Activated naive CD4-positive, alpha-beta T cell treated with anti-CD3 and anti-CD28 coated beads, Interleukin-2, amount 50 U/mL, for 24 hours (primary cell): ENCODE results near the gene TIGIT.
"Not testable (repeated sequence)": the region's sequence is repeated elsewhere in the genome, so short reads cannot be mapped to it uniquely, and the experiment has no call there.

ENCODE experiments used
- H3K27ac Mint-ChIP-seq: one replicate; pipeline ENCODE4 v1.8.0; 2021; ENCODE audit warnings: mild to moderate bottlenecking, mixed read lengths
- H3K27me3 Mint-ChIP-seq: one replicate; pipeline ENCODE4 v1.8.0; 2021; ENCODE audit warnings: mixed read lengths
- H3K36me3 Mint-ChIP-seq: one replicate; pipeline ENCODE4 v1.8.0; 2021; ENCODE audit warnings: mixed read lengths
- H3K4me1 Mint-ChIP-seq: one replicate; pipeline ENCODE4 v1.8.0; 2021; ENCODE audit warnings: mixed read lengths
- H3K4me3 Mint-ChIP-seq: one replicate; pipeline ENCODE4 v1.8.0; 2021; ENCODE audit warnings: mild to moderate bottlenecking, mixed read lengths
- H3K9me3 Mint-ChIP-seq: one replicate; pipeline ENCODE4 v1.8.0; 2021; ENCODE audit warnings: mixed read lengths

TIGIT gene

GRCh38 chr3:114293838-114294535 is at the start of gene TIGIT:
TSS of gene TIGIT (plus strand) at chr3:114294028. CDS start at chr3:114294062, 34 bp downstream.
- no peaks in the 10 kb centered on the region for H3K27me3 Mint-ChIP-seq
- peak within 1 kb of the TSS; percentile 42 for H3K4me3 Mint-ChIP-seq
- no peaks in the 10 kb centered on the region for H3K9me3 Mint-ChIP-seq
- no peaks in the 10 kb centered on the region for H3K36me3 Mint-ChIP-seq
- H3K4me1 Mint-ChIP-seq: peaks cover 4% of the 10 kb centered on the region
- peak within 1 kb of the TSS; percentile 20 for H3K27ac Mint-ChIP-seq

GRCh38 chr3:114252954-114253353 is 40.9 kb upstream of the TIGIT start:
- Mint-ChIP-seq H3K27me3 (no peaks in the 10 kb centered on the region), H3K4me3 (no peak overlapping the region), H3K27ac (no peak overlapping the region)

GRCh38 chr3:114253505-114253904 is 40.3 kb upstream of the TIGIT start:
- Mint-ChIP-seq H3K4me1 (peaks cover 11% of the 10 kb centered on the region), H3K27me3 (no peaks in the 10 kb centered on the region), H3K27ac (no peak overlapping the region), H3K36me3 (peaks cover 6% of the 10 kb centered on the region), H3K9me3 (no peaks in the 10 kb centered on the region), H3K4me3 (no peak overlapping the region)

More at GRCh38 chr3:114252954-114253353, 40.9 kb upstream of the TIGIT start:
- peaks cover 6% of the 10 kb centered on the region for H3K36me3 Mint-ChIP-seq
- H3K9me3 Mint-ChIP-seq: no peaks in the 10 kb centered on the region
- H3K4me1 Mint-ChIP-seq: peaks cover 11% of the 10 kb centered on the region

GRCh38 chr3:114259566-114259965 is 34.3 kb upstream of the TIGIT start:
- no peak overlapping the region for H3K27ac Mint-ChIP-seq
- no peak overlapping the region for H3K4me3 Mint-ChIP-seq
- peaks cover 3% of the 10 kb centered on the region for H3K36me3 Mint-ChIP-seq
- H3K27me3 Mint-ChIP-seq: no peaks in the 10 kb centered on the region
- H3K9me3 Mint-ChIP-seq: peaks cover 6% of the 10 kb centered on the region
- H3K4me1 Mint-ChIP-seq: no peaks in the 10 kb centered on the region

GRCh38 chr3:114260152-114260551 is 33.7 kb upstream of the TIGIT start:
- H3K4me1 Mint-ChIP-seq: no peaks in the 10 kb centered on the region
- H3K4me3 Mint-ChIP-seq: no peak overlapping the region
- H3K36me3 Mint-ChIP-seq: peaks cover 3% of the 10 kb centered on the region
- H3K27ac Mint-ChIP-seq: no peak overlapping the region
- H3K27me3 Mint-ChIP-seq: no peaks in the 10 kb centered on the region
- H3K9me3 Mint-ChIP-seq: peaks cover 6% of the 10 kb centered on the region

GRCh38 chr3:114270019-114270418 is 23.8 kb upstream of the TIGIT start:
- Mint-ChIP-seq H3K4me3 (no peak overlapping the region), H3K27me3 (no peaks in the 10 kb centered on the region), H3K4me1 (no peaks in the 10 kb centered on the region), H3K9me3 (peaks cover 24% of the 10 kb centered on the region), H3K27ac (no peak overlapping the region), H3K36me3 (peaks cover 23% of the 10 kb centered on the region)

- Mint-ChIP-seq H3K27ac (no peak overlapping the region), H3K27me3 (no peaks in the 10 kb centered on the region), H3K4me1 (no peaks in the 10 kb centered on the region), H3K36me3 (peaks cover 23% of the 10 kb centered on the region), H3K9me3 (peaks cover 24% of the 10 kb centered on the region), H3K4me3 (no peak overlapping the region)
Observed at GRCh38 chr3:114272271-114272670, 21.6 kb upstream of the TIGIT start.

GRCh38 chr3:114274929-114275328 is 18.9 kb upstream of the TIGIT start:
- Mint-ChIP-seq H3K4me1 (no peaks in the 10 kb centered on the region), H3K27ac (no peak overlapping the region), H3K27me3 (no peaks in the 10 kb centered on the region), H3K4me3 (no peak overlapping the region), H3K9me3 (peaks cover 10% of the 10 kb centered on the region), H3K36me3 (peaks cover 11% of the 10 kb centered on the region)

GRCh38 chr3:114276856-114277255 is 17.0 kb upstream of the TIGIT start:
- H3K9me3 Mint-ChIP-seq, H3K4me3 Mint-ChIP-seq, H3K4me1 Mint-ChIP-seq, H3K36me3 Mint-ChIP-seq, H3K27ac Mint-ChIP-seq, H3K27me3 Mint-ChIP-seq: not testable (repeated sequence)

- no peak overlapping the region for H3K4me3 Mint-ChIP-seq
- H3K27me3 Mint-ChIP-seq: no peaks in the 10 kb centered on the region
- no peaks in the 10 kb centered on the region for H3K36me3 Mint-ChIP-seq
- H3K27ac Mint-ChIP-seq: no peak overlapping the region
- peaks cover 9% of the 10 kb centered on the region for H3K4me1 Mint-ChIP-seq
- no peaks in the 10 kb centered on the region for H3K9me3 Mint-ChIP-seq
Observed at GRCh38 chr3:114284644-114285043, 9.2 kb upstream of the TIGIT start.

- H3K27ac Mint-ChIP-seq: peak overlapping the region; percentile 39
- H3K36me3 Mint-ChIP-seq: no peaks in the 10 kb centered on the region
- no peaks in the 10 kb centered on the region for H3K9me3 Mint-ChIP-seq
- H3K4me3 Mint-ChIP-seq: no peak overlapping the region
- H3K4me1 Mint-ChIP-seq: peaks cover 9% of the 10 kb centered on the region
- H3K27me3 Mint-ChIP-seq: no peaks in the 10 kb centered on the region
Observed at GRCh38 chr3:114285648-114286230, 8.1 kb upstream of the TIGIT start.

GRCh38 chr3:114286266-114286665 is 7.6 kb upstream of the TIGIT start:
- Mint-ChIP-seq H3K9me3 (no peaks in the 10 kb centered on the region), H3K4me3 (no peak overlapping the region), H3K27ac (peak overlapping the region; percentile 39), H3K27me3 (no peaks in the 10 kb centered on the region), H3K36me3 (no peaks in the 10 kb centered on the region), H3K4me1 (peaks cover 12% of the 10 kb centered on the region)

GRCh38 chr3:114290911-114291901 is 2.6 kb upstream of the TIGIT start:
- H3K4me3 Mint-ChIP-seq: peak overlapping the region; percentile 34
- H3K27me3 Mint-ChIP-seq: no peaks in the 10 kb centered on the region

GRCh38 chr3:114294940-114295480 is 1.2 kb downstream of the TIGIT start:
- H3K4me3 Mint-ChIP-seq: peak overlapping the region; percentile 42
- no peaks in the 10 kb centered on the region for H3K9me3 Mint-ChIP-seq
- peaks cover 12% of the 10 kb centered on the region for H3K4me1 Mint-ChIP-seq
- no peak overlapping the region for H3K27ac Mint-ChIP-seq
- H3K36me3 Mint-ChIP-seq: no peaks in the 10 kb centered on the region
- no peaks in the 10 kb centered on the region for H3K27me3 Mint-ChIP-seq

More at GRCh38 chr3:114290911-114291901, 2.6 kb upstream of the TIGIT start:
- Mint-ChIP-seq H3K36me3 (no peaks in the 10 kb centered on the region), H3K4me1 (peaks cover 5% of the 10 kb centered on the region), H3K27ac (peak overlapping the region; percentile 87), H3K9me3 (no peaks in the 10 kb centered on the region)

- H3K27me3 Mint-ChIP-seq: no peaks in the 10 kb centered on the region
- H3K36me3 Mint-ChIP-seq: no peaks in the 10 kb centered on the region
- no peaks in the 10 kb centered on the region for H3K9me3 Mint-ChIP-seq
- H3K4me1 Mint-ChIP-seq: peaks cover 10% of the 10 kb centered on the region
- H3K27ac Mint-ChIP-seq: no peak overlapping the region
- no peak overlapping the region for H3K4me3 Mint-ChIP-seq
Observed at GRCh38 chr3:114295946-114296345, 2.1 kb downstream of the TIGIT start.
